H1 (cell line): Measurements from ENCODE around the gene PPP1R12B. TPM values are rescaled to one million over a fixed set of nuclear protein-coding genes. Genes with fewer than 3 reads are reported as not detected.

Experiments
- CTCF ChIA-PET: fragments of 300-600 bp; sonication (Branson Sonifier 250); formaldehyde crosslinking; loops from one replicate; lab custom pipeline; 2021; ENCODE audit not compliant: partially characterized antibody; lab: Charles Lee
- POLR2A ChIA-PET: fragments of 300-600 bp; sonication (Branson Sonifier 250); formaldehyde crosslinking; loops from one replicate; lab custom pipeline; 2021; ENCODE audit warnings: inconsistent platforms; ENCODE audit not compliant: partially characterized antibody; lab: Charles Lee
- DNase-seq, 2 experiments: peaks; one replicate each; pipeline versions ENCODE4 v3.0.0 to v3.0.0-alpha.2; 2010 to 2022; ENCODE audit warnings: low spot score in 2 of 2, low read depth in 1 of 2, mixed read lengths in 1 of 2
- FAIRE-seq: peaks from 2 replicates; lab custom pipeline; 2011; peaks lifted over from hg19 to GRCh38; lab: Jason Lieb, UNC
- H2AFZ ChIP-seq: 2 replicates; pipeline ENCODE4 v1.8.1; 2012; ENCODE audit warnings: low read length, inconsistent platforms
- H2AK5ac ChIP-seq: 2 replicates; pipeline ENCODE4 v1.6.1; 2013; ENCODE audit warnings: low read depth, low read length
- H2BK120ac ChIP-seq: replicated peaks from 2 replicates; pipeline ENCODE3; 2013; ENCODE audit warnings: low read depth, low read length, inconsistent platforms
- H2BK12ac ChIP-seq: 2 replicates; pipeline ENCODE4 v1.6.1; 2013; ENCODE audit warnings: low read depth, low read length
- H2BK15ac ChIP-seq: 2 replicates; pipeline ENCODE4 v1.6.1; 2013; ENCODE audit warnings: low read length
- H2BK20ac ChIP-seq: 2 replicates; pipeline ENCODE4 v1.6.1; 2013; ENCODE audit warnings: low read length
- H2BK5ac ChIP-seq: 2 replicates; pipeline ENCODE4 v1.6.1; 2013; ENCODE audit warnings: low read depth, low read length
- H3K14ac ChIP-seq: 2 replicates; pipeline ENCODE4 v1.6.1; 2013; ENCODE audit warnings: inconsistent platforms; ENCODE audit not compliant: insufficient read length
- H3K18ac ChIP-seq: 2 replicates; pipeline ENCODE4 v1.6.1; 2013; ENCODE audit warnings: low read length; ENCODE audit errors: extremely low read depth
- H3K23ac ChIP-seq: 2 replicates; pipeline ENCODE4 v1.6.1; 2013; ENCODE audit warnings: inconsistent platforms; ENCODE audit not compliant: insufficient read length
- H3K23me2 ChIP-seq: 2 replicates; pipeline ENCODE4 v1.6.1; 2013; ENCODE audit warnings: low read depth, low read length
- H3K27ac ChIP-seq: 2 replicates; pipeline ENCODE4 v1.6.1; 2011; ENCODE audit warnings: low read depth, low read length, inconsistent platforms
- H3K27me3 ChIP-seq, 4 experiments: replicated peaks in 1 of 4; 1 replicate in 1 of 4; 2 replicates in 3 of 4; pipeline versions ENCODE4 v1.6.1 to v1.8.1; 2011 to 2013; ENCODE audit warnings: low read length in 3 of 4, mild to moderate bottlenecking in 3 of 4, inconsistent platforms in 2 of 4, mixed read lengths in 2 of 4, moderate library complexity in 1 of 4; ENCODE audit not compliant: control insufficient read depth in 3 of 4, insufficient read depth in 3 of 4; ENCODE audit errors: extremely low read depth in 1 of 4
- H3K36me3 ChIP-seq, 4 experiments: 2 replicates each; pipeline versions ENCODE4 v1.6.1 to v1.8.1; 2011 to 2013; ENCODE audit warnings: mild to moderate bottlenecking in 4 of 4, low read length in 3 of 4, moderate library complexity in 2 of 4, control low read depth in 1 of 4, inconsistent platforms in 1 of 4; ENCODE audit not compliant: insufficient read depth in 4 of 4, control insufficient read depth in 2 of 4
- H3K4ac ChIP-seq: replicated peaks from 2 replicates; pipeline ENCODE3; 2013; ENCODE audit warnings: low read length, low read depth, mixed read lengths, inconsistent platforms; ENCODE audit not compliant: insufficient read length
- H3K4me1 ChIP-seq, 4 experiments: replicated peaks in 1 of 4; 1 replicate in 1 of 4; 2 replicates in 3 of 4; pipeline versions ENCODE4 v1.6.1 to v1.8.1; 2011 to 2013; ENCODE audit warnings: low read length in 3 of 4, inconsistent platforms in 2 of 4, mixed read lengths in 1 of 4; ENCODE audit not compliant: insufficient read depth in 4 of 4, control insufficient read depth in 3 of 4
- H3K4me2 ChIP-seq, 2 experiments: 2 replicates each; pipeline versions ENCODE4 v1.6.1 to v1.8.1; 2011 to 2013; ENCODE audit warnings: low read depth in 2 of 2, low read length in 2 of 2, control low read depth in 1 of 2, inconsistent platforms in 1 of 2, mild to moderate bottlenecking in 1 of 2; ENCODE audit not compliant: insufficient read depth in 1 of 2
- H3K4me3 ChIP-seq, 4 experiments: fragments of 200-600, 300-600 bp in 1 of 4; sonication (generic), shearing (Covaris generic), sonication (Bioruptor Twin) in 1 of 4; 2 replicates each; pipeline versions ENCODE4 v1.5.1 to v1.8.1; 2011 to 2016; ENCODE audit warnings: low read length in 4 of 4, low read depth in 3 of 4, control low read depth in 2 of 4, inconsistent platforms in 2 of 4, mild to moderate bottlenecking in 2 of 4, mixed read lengths in 1 of 4, moderate library complexity in 1 of 4; ENCODE audit not compliant: insufficient read depth in 2 of 4; ENCODE audit errors: extremely low read depth in 1 of 4
- H3K56ac ChIP-seq: replicated peaks from 2 replicates; pipeline ENCODE3; 2013; ENCODE audit warnings: low read depth, mild to moderate bottlenecking, mixed read lengths, low read length, inconsistent platforms; ENCODE audit not compliant: insufficient read length
- H3K79me1 ChIP-seq: 2 replicates; pipeline ENCODE4 v1.6.1; 2013; ENCODE audit warnings: low read depth, low read length, control low read depth
- H3K79me2 ChIP-seq, 2 experiments: 2 replicates each; pipeline versions ENCODE4 v1.6.1 to v1.8.1; 2012 to 2013; ENCODE audit warnings: low read length in 2 of 2, mild to moderate bottlenecking in 2 of 2, inconsistent platforms in 1 of 2; ENCODE audit not compliant: insufficient read depth in 2 of 2, control insufficient read depth in 1 of 2
- H3K9ac ChIP-seq, 4 experiments: replicated peaks in 1 of 4; 1 replicate in 1 of 4; 2 replicates in 3 of 4; pipeline versions ENCODE4 v1.6.1 to v1.8.1; 2011 to 2013; ENCODE audit warnings: low read depth in 3 of 4, low read length in 3 of 4, control low read depth in 2 of 4, mild to moderate bottlenecking in 2 of 4, moderate library complexity in 2 of 4, inconsistent platforms in 1 of 4; ENCODE audit errors: extremely low read depth in 1 of 4
- H3K9me3 ChIP-seq, 2 experiments: 2 replicates each; pipeline versions ENCODE4 v1.6.1 to v1.8.1; 2012 to 2013; ENCODE audit warnings: mild to moderate bottlenecking in 2 of 2, moderate library complexity in 2 of 2, control low read depth in 1 of 2, inconsistent platforms in 1 of 2, low read depth in 1 of 2, low read length in 1 of 2, mixed read lengths in 1 of 2; ENCODE audit not compliant: insufficient read depth in 2 of 2
- H4K20me1 ChIP-seq, 2 experiments: replicated peaks in 1 of 2; 2 replicates each; pipeline versions ENCODE3 to v1.8.1; 2011 to 2013; ENCODE audit warnings: inconsistent platforms in 2 of 2, low read length in 2 of 2, mild to moderate bottlenecking in 1 of 2; ENCODE audit not compliant: insufficient read depth in 2 of 2, control insufficient read depth in 1 of 2
- H4K5ac ChIP-seq: 2 replicates; pipeline ENCODE4 v1.6.1; 2013; ENCODE audit warnings: low read length, low read depth, mixed read lengths, inconsistent platforms; ENCODE audit not compliant: insufficient read length
- H4K8ac ChIP-seq: 2 replicates; pipeline ENCODE4 v1.8.0; 2013; ENCODE audit warnings: mild to moderate bottlenecking, moderate library complexity, low read length, inconsistent platforms; ENCODE audit not compliant: insufficient read depth; ENCODE audit errors: extremely low read depth
- H4K91ac ChIP-seq: replicated peaks from 2 replicates; pipeline ENCODE3; 2013; ENCODE audit warnings: low read length, mixed read lengths, inconsistent platforms; ENCODE audit not compliant: insufficient read length
- NRF1 ChIP-seq: IDR thresholded peaks from 2 replicates; pipeline ENCODE4 v1.6.1; 2011; ENCODE audit warnings: mild to moderate bottlenecking, low read depth, low read length, improper control_type of control experiment
- SRF ChIP-seq: IDR thresholded peaks from 2 replicates; pipeline ENCODE4 v1.6.1; 2011; ENCODE audit warnings: mild to moderate bottlenecking, low read depth, low read length, moderate library complexity
- WGBS, 2 experiments: shearing (Covaris generic) in 1 of 2; methylation state at CpG; one replicate each; pipeline versions ENCODE4 v1.1.6 to v1.1.7; 2013 to 2015; ENCODE audit warnings: low lambda C conversion rate in 2 of 2, mixed read lengths in 2 of 2, inconsistent platforms in 1 of 2, low coverage in 1 of 2, missing lambda C conversion rate in 1 of 2; ENCODE audit not compliant: insufficient replicate concordance in 2 of 2, insufficient coverage in 1 of 2, insufficient read length in 1 of 2; ENCODE audit errors: extremely low coverage in 1 of 2, missing lambda C conversion rate in 1 of 2; 5-methylcytosine and 5-hydroxymethylcytosine counted together
- polyA plus RNA-seq, 7 experiments: library from polyadenylated mRNA; depleted of rRNA in 3 of 7; stranded (reverse) in 5 of 7; unstranded in 2 of 7; fragments of >200 nt in 5 of 7; fragments of 200-250 nt in 2 of 7; gene quantifications; 1 replicate in 5 of 7; 2 replicates in 1 of 7; 4 replicates in 1 of 7; pipeline versions ENCODE4 v1.2.1 to v1.2.3, GENCODE V29; 2011 to 2013; ENCODE audit warnings: missing spikeins in 2 of 7, mixed read lengths in 2 of 7
- total RNA-seq: library from RNA; stranded (reverse); fragmentation: NEBNext Ultra II Directional; extraction: Animal tissue kit (Norgen Biotek cat#: 25700); gene quantifications from 2 replicates; pipeline ENCODE4 v1.2.1, GENCODE V29; 2021

The PPP1R12B gene
- total and polyA plus RNA-seq, 2 of the 8 experiments (the other 6 are each of a cell fraction or from before 2014, with no cell fraction given) = 7.9 to 18.7 TPM

DNA sequence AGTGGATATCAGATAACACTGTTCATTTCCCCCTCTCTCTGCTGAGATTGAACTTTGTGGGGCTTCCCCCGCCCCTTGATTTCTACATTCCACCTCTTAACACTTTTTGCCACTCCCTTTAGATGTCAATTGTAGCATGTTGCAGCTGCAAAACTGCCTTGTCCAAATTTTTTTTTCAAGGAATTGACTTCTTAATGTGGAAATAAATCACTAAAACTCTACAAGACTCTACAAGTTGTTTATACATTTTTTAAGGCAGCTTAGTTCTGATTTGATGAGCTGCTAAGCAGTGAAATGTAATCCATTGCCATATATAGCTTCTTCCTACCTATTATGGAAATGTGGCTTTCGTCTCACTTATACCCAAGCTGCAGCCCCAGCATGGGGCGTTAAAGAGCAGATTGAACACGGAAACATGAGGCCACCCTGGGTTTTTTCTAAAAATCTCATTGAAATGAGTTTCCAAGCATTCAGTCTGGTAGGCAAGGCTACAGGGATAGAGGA, 229.6 kb downstream of the PPP1R12B start:
- Histone ChIP-seq H3K4ac (no peak overlapping the region), H3K4me3 (peak overlapping the region in 1 of 4 experiments; percentile 0; a peak in 1 of 8 replicates), H2BK12ac (no peak overlapping the region), H3K79me1 (no peaks in the 10 kb centered on the region), H3K23me2 (no peaks in the 10 kb centered on the region), H3K4me2 (peak overlapping the region; percentile 26 to 43; a peak in 3 of 4 replicates), H3K79me2 (no peaks in the 10 kb centered on the region), H3K27ac (no peak overlapping the region), H2BK120ac (no peak overlapping the region), H3K4me1 (peaks cover 0 to 27% (median 19%) of the 10 kb centered on the region in 4 experiments; a peak in 6 of 7 replicates), H3K36me3 (no peaks in the 10 kb centered on the region), H2BK5ac (no peak overlapping the region), H3K18ac (no peak overlapping the region), H3K14ac (no peak overlapping the region), H3K27me3 (no peaks in the 10 kb centered on the region), H4K5ac (no peak overlapping the region), H2AFZ (no peak overlapping the region), H3K56ac (no peak overlapping the region), H3K9ac (no peak overlapping the region; a peak in 1 of 7 replicates), H2AK5ac (no peak overlapping the region), H4K91ac (no peak overlapping the region), H4K20me1 (no peaks in the 10 kb centered on the region), H3K9me3 (no peaks in the 10 kb centered on the region)
- POLR2A ChIA-PET = interaction anchor here (0.7 to 1.2 kb wide), 3 partner anchors 10 to 16 kb away, joined by 3 to 4 read pairs (median 3); no protein-coding TSS in a partner anchor
- FAIRE-seq = no peak
- no peak for DNase-seq
- CTCF ChIA-PET = interaction anchor here (0.6 to 3.3 kb wide), 20 partner anchors 9 to 388 kb away, joined by 3 to 22 read pairs (median 4); no protein-coding TSS in a partner anchor
- 22% methylated on average over 4 of the region's 4 CpGs; no CpG with 5 or more reads in 1 of the 2 experiments for WGBS, 2 experiments
- TF ChIP-seq SRF = peak; percentile 69; the same call in 1 of the 2 replicates
- TF ChIP-seq NRF1 = no peak
- TF ChIP-seq, all 59 proteins: peak for 1
- Histone ChIP-seq H4K8ac (no peak overlapping the region), H2BK20ac (no peak overlapping the region), H2BK15ac (no peak overlapping the region), H3K23ac (no peak overlapping the region)
